K562 (cell line): ENCODE measurements around the gene ENDOG. TPM values are rescaled to one million over a fixed set of nuclear protein-coding genes. Genes with fewer than 3 reads are reported as not detected.

ENCODE experiments used
- ARID1B ChIP-seq: fragments of 450-650 bp; IDR thresholded peaks from 2 replicates; pipeline ENCODE4 v1.6.1; 2016; ENCODE audit warnings: antibody characterized with exemption, mild to moderate bottlenecking, inconsistent platforms
- ARNT ChIP-seq, 2 experiments: fragments of 450-650 bp; IDR thresholded peaks; 2 replicates each; pipeline ENCODE4 v1.6.1; 2016; ENCODE audit warnings: mild to moderate bottlenecking in 1 of 2
- CHCHD3 ChIP-seq: fragments of 250-450 bp; sonication (Bioruptor Pico); IDR thresholded peaks from 2 replicates; pipeline ENCODE4 v2.1.2; 2022; ENCODE audit warnings: mild to moderate bottlenecking
- DDX20 ChIP-seq: fragments of 450-650 bp; IDR thresholded peaks from 2 replicates; pipeline ENCODE4 v1.6.1; 2016; ENCODE audit warnings: missing genetic modification characterization, low read depth, mild to moderate bottlenecking, missing compliant biosample characterization, moderate library complexity
- FOXA3 ChIP-seq, 2 experiments: fragments of 450-650 bp in 1 of 2; sonication (generic) in 1 of 2; formaldehyde crosslinking; IDR thresholded peaks in 1 of 2; conservative IDR thresholded peaks in 1 of 2; 2 replicates each; pipeline versions ENCODE4 v1.4.0 to v1.8.0; 2020 to 2022; ENCODE audit warnings: mild to moderate bottlenecking in 2 of 2, missing genetic modification reagents in 1 of 2
- GABPA ChIP-seq: fragments of 200-800 bp; sonication (Bioruptor generic); conservative IDR thresholded peaks from 2 replicates; pipeline ENCODE4 v1.6.1; 2016; ENCODE audit warnings: low read depth, missing genetic modification characterization, missing compliant biosample characterization
- HNRNPUL1 ChIP-seq: fragments of 200-400 bp; formaldehyde crosslinking; IDR thresholded peaks from 2 replicates; pipeline ENCODE4 v1.6.1; 2017; ENCODE audit warnings: low read length
- MCM7 ChIP-seq, 2 experiments: fragments of 450-650 bp; IDR thresholded peaks; 2 replicates each; pipeline ENCODE4 v1.6.1; 2016 to 2018
- MXI1 ChIP-seq: IDR thresholded peaks from 2 replicates; pipeline ENCODE4 v1.6.1; 2011; ENCODE audit warnings: low read depth, mild to moderate bottlenecking, improper control_type of control experiment, low read length
- MYBL2 ChIP-seq, 2 experiments: fragments of 450-650 bp in 1 of 2; sonication (generic) in 1 of 2; formaldehyde crosslinking in 1 of 2; IDR thresholded peaks; 2 replicates each; pipeline versions ENCODE4 v1.6.1 to v1.8.1; 2017 to 2022; ENCODE audit warnings: borderline replicate concordance in 1 of 2, inconsistent platforms in 1 of 2, low read depth in 1 of 2, mild to moderate bottlenecking in 1 of 2, missing genetic modification reagents in 1 of 2, moderate library complexity in 1 of 2
- POLR3G ChIP-seq: IDR thresholded peaks from 2 replicates; pipeline ENCODE4 v1.6.1; 2011; ENCODE audit not compliant: insufficient read length, insufficient replicate concordance; ENCODE audit errors: extremely low read depth
- RUNX1 ChIP-seq: sonication (generic); IDR thresholded peaks from 2 replicates; pipeline ENCODE4 v1.6.1; 2016; ENCODE audit warnings: antibody characterized with exemption, low read depth
- SPI1 ChIP-seq: IDR thresholded peaks from 2 replicates; pipeline ENCODE4 v1.6.1; 2011; ENCODE audit warnings: low read depth, low read length, control low read depth, borderline replicate concordance
- ZNF217 ChIP-seq: sonication (generic); formaldehyde crosslinking; IDR thresholded peaks from 2 replicates; pipeline ENCODE4 v1.8.0; 2022; ENCODE audit warnings: mild to moderate bottlenecking, missing genetic modification reagents
- ZNF24 ChIP-seq: fragments of 450-650 bp; IDR thresholded peaks from 2 replicates; pipeline ENCODE4 v1.6.1; 2016
- ZNF347 ChIP-seq: fragments of 450-650 bp; formaldehyde crosslinking; IDR thresholded peaks from 2 replicates; pipeline ENCODE4 v1.4.0; 2020; ENCODE audit warnings: low read depth, mild to moderate bottlenecking, moderate library complexity
- ZNF699 ChIP-seq: fragments of 250-450 bp; sonication (Bioruptor Pico); IDR thresholded peaks from 2 replicates; pipeline ENCODE4 v1.8.0; 2021; ENCODE audit warnings: mild to moderate bottlenecking, moderate library complexity; ENCODE audit not compliant: insufficient replicate concordance
- ZNF830 ChIP-seq: fragments of 250-450 bp; sonication (Bioruptor Pico); IDR thresholded peaks from 2 replicates; pipeline ENCODE4 v1.5.0; 2021; ENCODE audit warnings: mild to moderate bottlenecking
- polyA plus RNA-seq, 8 experiments: library from polyadenylated mRNA; depleted of rRNA in 4 of 8; stranded (reverse) in 5 of 8; unstranded in 3 of 8; fragments of >200 nt; fragmentation: Nextera tagmentation in 2 of 8; fragmentation: Illumina TruSeq in 1 of 8; extraction: Ambion mirVana in 2 of 8; extraction: Trizol in 1 of 8; gene quantifications; 2 replicates each; pipeline versions ENCODE4 v1.2.1 to v1.2.3, GENCODE V29; 2011 to 2014; ENCODE audit warnings: inconsistent platforms in 1 of 8, missing spikeins in 1 of 8
- total RNA-seq, 7 experiments: library from RNA; depleted of rRNA in 6 of 7; stranded (reverse); fragments of >200 nt in 6 of 7; fragmentation: Illumina TruSeq in 2 of 7; extraction: Trizol in 2 of 7; gene quantifications; 2 replicates each; pipeline versions ENCODE4 v1.2.1 to v1.2.3, GENCODE V29; 2011 to 2021; ENCODE audit warnings: low replicate concordance in 1 of 7
- TF ChIP-seq, protein P1 (sequence below): fragments of 450-650 bp; conservative IDR thresholded peaks from 2 replicates; pipeline ENCODE4 v1.6.1; 2016; ENCODE audit warnings: missing genetic modification characterization, low read depth, mild to moderate bottlenecking, missing compliant biosample characterization, moderate library complexity
- TF ChIP-seq, protein P2 (sequence below): fragments of 450-650 bp; IDR thresholded peaks from 2 replicates; pipeline ENCODE4 v1.6.1; 2017; ENCODE audit warnings: antibody characterized with exemption
- TF ChIP-seq, protein P3 (sequence below): fragments of 450-650 bp; IDR thresholded peaks from 2 replicates; pipeline ENCODE4 v1.6.1; 2016
- TF ChIP-seq, protein P4 (sequence below), 3 experiments: fragments of 200-800 bp in 1 of 3; sonication (Bioruptor generic) in 1 of 3; sonication (generic) in 1 of 3; formaldehyde crosslinking in 1 of 3; IDR thresholded peaks; 2 replicates each; pipeline versions ENCODE4 v1.6.1 to v1.8.0; 2016 to 2022; ENCODE audit warnings: mild to moderate bottlenecking in 2 of 3, missing compliant biosample characterization in 2 of 3, missing genetic modification characterization in 2 of 3, missing genetic modification reagents in 1 of 3
- TF ChIP-seq, protein P5 (sequence below): fragments of 250-450 bp; sonication (Bioruptor Pico); IDR thresholded peaks from 2 replicates; pipeline ENCODE4 v1.8.0; 2022; ENCODE audit warnings: moderate library complexity, mild to moderate bottlenecking, inconsistent platforms

The ENDOG gene
- total and polyA plus RNA-seq, 9 of the 15 experiments (the other 6 are each of a cell fraction or from before 2014, with no cell fraction given) = 1.2 to 91.0 (median 25.5) TPM

DNA sequence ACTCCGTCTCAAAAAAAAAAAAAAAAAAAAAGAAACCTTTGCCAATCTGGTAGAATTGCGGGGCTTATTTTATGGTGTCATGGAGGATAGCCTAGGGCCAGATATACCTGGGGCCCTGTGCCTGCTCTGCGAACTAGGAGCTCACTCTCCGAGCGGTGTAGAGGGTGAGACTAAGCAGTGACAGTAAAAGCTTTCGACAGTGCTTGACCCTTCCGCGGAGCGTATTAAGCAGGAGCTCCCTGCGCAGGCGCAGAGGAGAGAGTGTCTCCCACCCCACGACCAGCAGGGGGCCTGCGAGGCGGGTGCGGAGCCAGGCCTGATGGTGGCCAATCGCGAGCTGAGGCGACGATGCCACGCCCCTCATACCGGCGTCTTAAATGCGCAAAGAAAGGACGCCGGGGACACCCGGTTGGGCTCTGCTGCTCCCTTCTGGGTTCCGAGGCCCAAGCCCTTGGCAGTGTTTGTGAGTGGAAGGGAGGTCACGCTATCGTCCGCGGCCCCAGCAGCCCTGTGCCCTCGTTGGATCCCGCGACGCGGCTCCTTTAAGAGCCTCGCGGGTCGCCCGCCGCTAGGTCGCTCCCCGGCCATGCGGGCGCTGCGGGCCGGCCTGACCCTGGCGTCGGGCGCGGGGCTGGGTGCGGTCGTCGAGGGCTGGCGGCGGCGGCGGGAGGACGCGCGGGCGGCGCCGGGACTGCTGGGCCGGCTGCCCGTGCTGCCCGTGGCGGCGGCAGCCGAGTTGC lies at the start of gene ENDOG (continued):
- TF ChIP-seq, protein P1, sequence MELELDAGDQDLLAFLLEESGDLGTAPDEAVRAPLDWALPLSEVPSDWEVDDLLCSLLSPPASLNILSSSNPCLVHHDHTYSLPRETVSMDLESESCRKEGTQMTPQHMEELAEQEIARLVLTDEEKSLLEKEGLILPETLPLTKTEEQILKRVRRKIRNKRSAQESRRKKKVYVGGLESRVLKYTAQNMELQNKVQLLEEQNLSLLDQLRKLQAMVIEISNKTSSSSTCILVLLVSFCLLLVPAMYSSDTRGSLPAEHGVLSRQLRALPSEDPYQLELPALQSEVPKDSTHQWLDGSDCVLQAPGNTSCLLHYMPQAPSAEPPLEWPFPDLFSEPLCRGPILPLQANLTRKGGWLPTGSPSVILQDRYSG (tag) = no peak
- TF ChIP-seq ARID1B (no peak; the same call in 1 of the 2 replicates), SPI1 (no peak), GABPA (tag) (no peak), ZNF830 (CRISPR knock-in tag) (no peak), ZNF347 (no peak), CHCHD3 (CRISPR knock-in tag) (no peak), RUNX1 (0 out of 2 replicates have a peak, but pooled peaks have one; percentile 23), POLR3G (no peak), ARNT (IDR thresholded peaks at IDR 0.05) (peak; percentile 15 to 59; a peak in 1 of 4 replicates), MXI1 (no peak), MCM7 (IDR thresholded peaks at IDR 0.05) (no peak), ZNF24 (no peak), MYBL2 (IDR thresholded peaks at IDR 0.05; ENCODE audit: low read depth) (no peak), MYBL2 (CRISPR knock-in tag; IDR thresholded peaks at IDR 0.05; ENCODE audit: borderline replicate concordance) (no peak), HNRNPUL1 (no peak), ZNF699 (no peak), FOXA3 (CRISPR knock-in tag; conservative IDR thresholded peaks at IDR 0.05 in 1 of 2, IDR thresholded peaks at IDR 0.05 in 1 of 2) (no peak), DDX20 (tag) (no peak), ZNF217 (no peak)
- TF ChIP-seq, protein P2, sequence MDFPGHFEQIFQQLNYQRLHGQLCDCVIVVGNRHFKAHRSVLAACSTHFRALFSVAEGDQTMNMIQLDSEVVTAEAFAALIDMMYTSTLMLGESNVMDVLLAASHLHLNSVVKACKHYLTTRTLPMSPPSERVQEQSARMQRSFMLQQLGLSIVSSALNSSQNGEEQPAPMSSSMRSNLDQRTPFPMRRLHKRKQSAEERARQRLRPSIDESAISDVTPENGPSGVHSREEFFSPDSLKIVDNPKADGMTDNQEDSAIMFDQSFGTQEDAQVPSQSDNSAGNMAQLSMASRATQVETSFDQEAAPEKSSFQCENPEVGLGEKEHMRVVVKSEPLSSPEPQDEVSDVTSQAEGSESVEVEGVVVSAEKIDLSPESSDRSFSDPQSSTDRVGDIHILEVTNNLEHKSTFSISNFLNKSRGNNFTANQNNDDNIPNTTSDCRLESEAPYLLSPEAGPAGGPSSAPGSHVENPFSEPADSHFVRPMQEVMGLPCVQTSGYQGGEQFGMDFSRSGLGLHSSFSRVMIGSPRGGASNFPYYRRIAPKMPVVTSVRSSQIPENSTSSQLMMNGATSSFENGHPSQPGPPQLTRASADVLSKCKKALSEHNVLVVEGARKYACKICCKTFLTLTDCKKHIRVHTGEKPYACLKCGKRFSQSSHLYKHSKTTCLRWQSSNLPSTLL = no peak
- TF ChIP-seq, protein P3, sequence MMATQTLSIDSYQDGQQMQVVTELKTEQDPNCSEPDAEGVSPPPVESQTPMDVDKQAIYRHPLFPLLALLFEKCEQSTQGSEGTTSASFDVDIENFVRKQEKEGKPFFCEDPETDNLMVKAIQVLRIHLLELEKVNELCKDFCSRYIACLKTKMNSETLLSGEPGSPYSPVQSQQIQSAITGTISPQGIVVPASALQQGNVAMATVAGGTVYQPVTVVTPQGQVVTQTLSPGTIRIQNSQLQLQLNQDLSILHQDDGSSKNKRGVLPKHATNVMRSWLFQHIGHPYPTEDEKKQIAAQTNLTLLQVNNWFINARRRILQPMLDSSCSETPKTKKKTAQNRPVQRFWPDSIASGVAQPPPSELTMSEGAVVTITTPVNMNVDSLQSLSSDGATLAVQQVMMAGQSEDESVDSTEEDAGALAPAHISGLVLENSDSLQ = peak; percentile 58; the same call in 1 of the 2 replicates
- TF ChIP-seq, protein P4, sequence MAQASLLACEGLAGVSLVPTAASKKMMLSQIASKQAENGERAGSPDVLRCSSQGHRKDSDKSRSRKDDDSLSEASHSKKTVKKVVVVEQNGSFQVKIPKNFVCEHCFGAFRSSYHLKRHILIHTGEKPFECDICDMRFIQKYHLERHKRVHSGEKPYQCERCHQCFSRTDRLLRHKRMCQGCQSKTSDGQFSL (CRISPR knock-in tag; IDR thresholded peaks at IDR 0.05) = no peak
- TF ChIP-seq, protein P4 (tag; IDR thresholded peaks at IDR 0.05) = no peak
- TF ChIP-seq, protein P5, sequence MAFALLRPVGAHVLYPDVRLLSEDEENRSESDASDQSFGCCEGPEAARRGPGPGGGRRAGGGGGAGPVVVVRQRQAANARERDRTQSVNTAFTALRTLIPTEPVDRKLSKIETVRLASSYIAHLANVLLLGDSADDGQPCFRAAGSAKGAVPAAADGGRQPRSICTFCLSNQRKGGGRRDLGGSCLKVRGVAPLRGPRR = no peak
